Skeletal muscle tissue (tissue), 4 donors: ENCODE results near the gene PKIG. TPM values are rescaled to one million over a fixed set of nuclear protein-coding genes. Genes with fewer than 3 reads are reported as not detected.

Experiments used
- H3K27ac ChIP-seq: one replicate; pipeline ENCODE4 v1.7.0; 2013; ENCODE audit warnings: mild to moderate bottlenecking, low read depth, low read length, inconsistent platforms
- H3K27me3 ChIP-seq, 3 donors: one replicate each; pipeline ENCODE4 v1.7.0; 2013; ENCODE audit warnings: low read length in 3 of 3; ENCODE audit not compliant: control insufficient read depth in 3 of 3, insufficient read depth in 3 of 3
- H3K36me3 ChIP-seq, 3 donors: one replicate each; pipeline ENCODE4 v1.7.0; 2013; ENCODE audit warnings: low read length in 3 of 3; ENCODE audit not compliant: control insufficient read depth in 3 of 3, insufficient read depth in 3 of 3
- H3K4me1 ChIP-seq, 3 donors: one replicate each; pipeline ENCODE4 v1.7.0; 2013; ENCODE audit warnings: low read length in 3 of 3, mild to moderate bottlenecking in 3 of 3; ENCODE audit not compliant: control insufficient read depth in 3 of 3, insufficient read depth in 3 of 3
- H3K4me3 ChIP-seq, 3 donors: one replicate each; pipeline ENCODE4 v1.7.0; 2013; ENCODE audit warnings: low read length in 3 of 3
- H3K9ac ChIP-seq, 3 donors: one replicate each; pipeline ENCODE4 v1.7.0; 2013; ENCODE audit warnings: low read length in 3 of 3, mild to moderate bottlenecking in 3 of 3, moderate library complexity in 2 of 3, low read depth in 1 of 3
- H3K9me3 ChIP-seq, 3 donors: one replicate each; pipeline ENCODE4 v1.7.0; 2013; ENCODE audit warnings: low read length in 3 of 3; ENCODE audit not compliant: control insufficient read depth in 3 of 3
- total RNA-seq: library from RNA; depleted of rRNA; stranded (reverse); fragments of >200 nt; gene quantifications from one replicate; pipeline ENCODE4 v1.2.3, GENCODE V29; 2014
- donor health status: Osteomylitis.

The PKIG gene
- total RNA-seq, 1 donor from 2014 or later, result 37.1 TPM

- H3K27ac ChIP-seq, result no peak overlapping the region
These were observed 28.1 kb downstream of the PKIG start for GRCh38 chr20:44610313-44610962.

GRCh38 chr20:44613575-44613974 lies 31.2 kb downstream of the PKIG start:
- Histone ChIP-seq H3K4me1 (peaks cover 58 to 70% (median 66%) of the 10 kb centered on the region in 3 donors), H3K4me3 (no peak overlapping the region), H3K9ac (peak overlapping the region in 1 of 3 donors; percentile 28), H3K36me3 (peaks cover 35 to 47% (median 43%) of the 10 kb centered on the region in 3 donors), H3K27me3 (no peaks in the 10 kb centered on the region), H3K27ac (no peak overlapping the region), H3K9me3 (no peaks in the 10 kb centered on the region)

More at GRCh38 chr20:44610313-44610962, 28.1 kb downstream of the PKIG start:
- Histone ChIP-seq H3K9ac (peak overlapping the region in 2 of 3 donors; percentile 24 to 74), H3K4me1 (peaks cover 44 to 52% (median 51%) of the 10 kb centered on the region in 3 donors), H3K9me3 (no peaks in the 10 kb centered on the region), H3K27me3 (no peaks in the 10 kb centered on the region), H3K36me3 (peaks cover 14 to 22% (median 20%) of the 10 kb centered on the region in 3 donors), H3K4me3 (peak overlapping the region in 1 of 3 donors; percentile 61)

GRCh38 chr20:44614525-44614924 lies 32.1 kb downstream of the PKIG start:
- Histone ChIP-seq H3K9ac (peak overlapping the region in 1 of 3 donors; percentile 50), H3K9me3 (no peaks in the 10 kb centered on the region), H3K4me1 (peaks cover 48 to 60% (median 57%) of the 10 kb centered on the region in 3 donors), H3K4me3 (no peak overlapping the region), H3K36me3 (peaks cover 43 to 56% (median 48%) of the 10 kb centered on the region in 3 donors), H3K27ac (peak overlapping the region; percentile 68), H3K27me3 (no peaks in the 10 kb centered on the region)

GRCh38 chr20:44615169-44615791 lies 32.9 kb downstream of the PKIG start:
- Histone ChIP-seq H3K4me1 (peaks cover 42 to 53% (median 49%) of the 10 kb centered on the region in 3 donors), H3K27me3 (no peaks in the 10 kb centered on the region), H3K9ac (peak overlapping the region in 1 of 3 donors; percentile 57), H3K9me3 (no peaks in the 10 kb centered on the region), H3K36me3 (peaks cover 45 to 59% (median 49%) of the 10 kb centered on the region in 3 donors), H3K27ac (peak overlapping the region; percentile 68), H3K4me3 (no peak overlapping the region)

GRCh38 chr20:44615876-44616603 lies 33.7 kb downstream of the PKIG start:
- H3K36me3 ChIP-seq, result peaks cover 47 to 62% (median 49%) of the 10 kb centered on the region in 3 donors
- H3K4me3 ChIP-seq, result peak overlapping the region in 2 of 3 donors; percentile 10 to 22

GRCh38 chr20:44616604-44616964 lies 34.2 kb downstream of the PKIG start:
- H3K4me1 ChIP-seq, result peaks cover 38 to 53% (median 41%) of the 10 kb centered on the region in 3 donors
- peak overlapping the region; percentile 27 to 57 (median 27) for H3K9ac ChIP-seq

More at GRCh38 chr20:44615876-44616603, 33.7 kb downstream of the PKIG start:
- Histone ChIP-seq H3K27me3 (no peaks in the 10 kb centered on the region), H3K27ac (peak overlapping the region; percentile 68), H3K4me1 (peaks cover 38 to 54% (median 43%) of the 10 kb centered on the region in 3 donors), H3K9ac (peak overlapping the region; percentile 27 to 57 (median 47)), H3K9me3 (no peaks in the 10 kb centered on the region)

GRCh38 chr20:44618318-44618731 lies 35.9 kb downstream of the PKIG start:
- H3K27ac ChIP-seq, result no peak overlapping the region
- no peaks in the 10 kb centered on the region for H3K9me3 ChIP-seq
- no peak overlapping the region for H3K4me3 ChIP-seq
- no peaks in the 10 kb centered on the region for H3K27me3 ChIP-seq
- H3K36me3 ChIP-seq, result peaks cover 48 to 66% (median 51%) of the 10 kb centered on the region in 3 donors
- H3K4me1 ChIP-seq, result peaks cover 32 to 52% (median 41%) of the 10 kb centered on the region in 3 donors
- H3K9ac ChIP-seq, result no peak overlapping the region

More at GRCh38 chr20:44616604-44616964, 34.2 kb downstream of the PKIG start:
- Histone ChIP-seq H3K27ac (peak overlapping the region; percentile 68), H3K9me3 (no peaks in the 10 kb centered on the region), H3K27me3 (no peaks in the 10 kb centered on the region), H3K4me3 (no peak overlapping the region), H3K36me3 (peaks cover 47 to 62% (median 49%) of the 10 kb centered on the region in 3 donors)

GRCh38 chr20:44619294-44619693 lies 36.9 kb downstream of the PKIG start:
- no peaks in the 10 kb centered on the region for H3K9me3 ChIP-seq
- H3K27me3 ChIP-seq, result no peaks in the 10 kb centered on the region
- peaks cover 25 to 44% (median 31%) of the 10 kb centered on the region in 3 donors for H3K4me1 ChIP-seq
- H3K4me3 ChIP-seq, result no peak overlapping the region
- H3K27ac ChIP-seq, result no peak overlapping the region
- no peak overlapping the region for H3K9ac ChIP-seq
- H3K36me3 ChIP-seq, result peaks cover 39 to 63% (median 47%) of the 10 kb centered on the region in 3 donors

- Histone ChIP-seq H3K4me1 (peaks cover 20 to 36% (median 24%) of the 10 kb centered on the region in 3 donors), H3K9me3 (no peaks in the 10 kb centered on the region), H3K36me3 (peaks cover 32 to 58% (median 48%) of the 10 kb centered on the region in 3 donors), H3K27ac (no peak overlapping the region), H3K9ac (no peak overlapping the region), H3K4me3 (no peak overlapping the region), H3K27me3 (no peaks in the 10 kb centered on the region)
These were observed 37.7 kb downstream of the PKIG start for GRCh38 chr20:44620030-44620429.
